CD14-positive monocyte (primary cell): ENCODE results near the gene SRR. TPM values are rescaled to one million over a fixed set of nuclear protein-coding genes. Genes with fewer than 3 reads are reported as not detected.
A peak's percentile ranks its signal among the peaks of the same experiment; 100 is the strongest.

Experiments used
- DNase-seq, 3 donors: peaks; one replicate each; pipeline ENCODE4 v3.0.0-alpha.2; 2011 to 2022
- H2AFZ ChIP-seq: 2 replicates; pipeline ENCODE4 v1.6.0; 2012; ENCODE audit warnings: mild to moderate bottlenecking, low read depth, low read length, inconsistent platforms; ENCODE audit not compliant: insufficient read depth, poor library complexity, severe bottlenecking
- H3K27ac ChIP-seq, 2 donors: 1 replicate in 1 of 2; 2 replicates in 1 of 2; pipeline ENCODE4 v1.5.1; 2012 to 2013; ENCODE audit warnings: low read length in 2 of 2, control low read depth in 1 of 2, inconsistent platforms in 1 of 2, low read depth in 1 of 2, mild to moderate bottlenecking in 1 of 2
- H3K27me3 ChIP-seq, 2 donors: one replicate each; pipeline versions ENCODE4 v1.6.0 to v1.6.1; 2011 to 2013; ENCODE audit warnings: low read length in 2 of 2; ENCODE audit not compliant: control insufficient read depth in 2 of 2, insufficient read depth in 2 of 2
- H3K36me3 ChIP-seq, 2 donors: replicated peaks in 1 of 2; 1 replicate in 1 of 2; 2 replicates in 1 of 2; pipeline versions ENCODE4 v1.5.1 to v1.6.1; 2012 to 2013; ENCODE audit warnings: low read length in 2 of 2, control low read depth in 1 of 2, inconsistent platforms in 1 of 2, mild to moderate bottlenecking in 1 of 2; ENCODE audit not compliant: insufficient read depth in 2 of 2, control insufficient read depth in 1 of 2
- H3K4me1 ChIP-seq, 2 donors: 1 replicate in 1 of 2; 2 replicates in 1 of 2; pipeline versions ENCODE4 v1.5.1 to v1.6.1; 2012 to 2013; ENCODE audit warnings: low read length in 2 of 2, control low read depth in 1 of 2, inconsistent platforms in 1 of 2, mild to moderate bottlenecking in 1 of 2, moderate library complexity in 1 of 2; ENCODE audit not compliant: insufficient read depth in 2 of 2, control insufficient read depth in 1 of 2
- H3K4me2 ChIP-seq: replicated peaks from 2 replicates; pipeline ENCODE3; 2012; ENCODE audit warnings: low read length, moderate library complexity, mild to moderate bottlenecking; ENCODE audit not compliant: poor library complexity, severe bottlenecking; ENCODE audit errors: extremely low read depth
- H3K4me3 ChIP-seq, 3 experiments: fragments of 200-600 bp in 1 of 3; sonication (generic) in 1 of 3; replicated peaks in 1 of 3; 1 replicate in 2 of 3; 2 replicates in 1 of 3; pipeline ENCODE4 v1.5.1; 2011 to 2013; ENCODE audit warnings: low read length in 3 of 3, mild to moderate bottlenecking in 3 of 3, control low read depth in 2 of 3, low read depth in 2 of 3, inconsistent platforms in 1 of 3, moderate library complexity in 1 of 3
- H3K79me2 ChIP-seq: 2 replicates; pipeline ENCODE4 v1.6.0; 2012; ENCODE audit warnings: mild to moderate bottlenecking, control low read depth, inconsistent platforms, low read length, moderate library complexity; ENCODE audit not compliant: insufficient read depth
- H3K9ac ChIP-seq: 2 replicates; pipeline ENCODE4 v1.6.0; 2017; ENCODE audit warnings: low read length, mild to moderate bottlenecking; ENCODE audit not compliant: insufficient read depth, poor library complexity, severe bottlenecking
- H3K9me3 ChIP-seq, 2 donors: replicated peaks in 1 of 2; 1 replicate in 1 of 2; 2 replicates in 1 of 2; pipeline versions ENCODE4 v1.5.1 to v1.6.1; 2012 to 2013; ENCODE audit warnings: low read length in 2 of 2, control low read depth in 1 of 2; ENCODE audit not compliant: control insufficient read depth in 1 of 2, insufficient read depth in 1 of 2
- H4K20me1 ChIP-seq: 2 replicates; pipeline ENCODE4 v1.6.0; 2012; ENCODE audit warnings: mild to moderate bottlenecking, low read length, control low read depth, moderate library complexity; ENCODE audit not compliant: insufficient read depth
- H3K27ac Mint-ChIP-seq, 7 donors: one replicate each; pipeline ENCODE4 v1.8.0; 2020; ENCODE audit warnings: mild to moderate bottlenecking in 7 of 7, mixed read lengths in 7 of 7, moderate library complexity in 6 of 7, inconsistent platforms in 2 of 7
- H3K27me3 Mint-ChIP-seq, 3 donors: one replicate each; pipeline ENCODE4 v1.8.0; 2021 to 2022; ENCODE audit warnings: low read depth in 3 of 3, mild to moderate bottlenecking in 3 of 3, mixed read lengths in 3 of 3, moderate library complexity in 3 of 3, inconsistent platforms in 1 of 3
- H3K36me3 Mint-ChIP-seq, 2 donors: one replicate each; pipeline ENCODE4 v1.8.0; 2020; ENCODE audit warnings: mixed read lengths in 2 of 2, inconsistent platforms in 1 of 2, mild to moderate bottlenecking in 1 of 2
- H3K4me1 Mint-ChIP-seq: one replicate; pipeline ENCODE4 v1.8.0; 2020; ENCODE audit warnings: mild to moderate bottlenecking, mixed read lengths
- H3K4me3 Mint-ChIP-seq, 2 donors: one replicate each; pipeline ENCODE4 v1.8.0; 2020; ENCODE audit warnings: mild to moderate bottlenecking in 2 of 2, mixed read lengths in 2 of 2, moderate library complexity in 1 of 2
- H3K9me3 Mint-ChIP-seq, 7 donors: one replicate each; pipeline ENCODE4 v1.8.0; 2020 to 2022; ENCODE audit warnings: mixed read lengths in 7 of 7, mild to moderate bottlenecking in 6 of 7, moderate library complexity in 6 of 7, inconsistent platforms in 2 of 7
- CTCF ChIP-seq: fragments of 200-600 bp; IDR thresholded peaks from one replicate; pipeline ENCODE4 v1.8.0; 2022; ENCODE audit warnings: antibody characterized with exemption, mild to moderate bottlenecking
- WGBS: methylation state at CpG from one replicate; pipeline ENCODE4 v1.1.5; 2013; ENCODE audit warnings: missing lambda C conversion rate; ENCODE audit not compliant: insufficient coverage; 5-methylcytosine and 5-hydroxymethylcytosine counted together
- intact Hi-C, 2 donors: fragments of 100-400 bp; cut with micrococcal nuclease; formaldehyde crosslinking; loops; one replicate each; pipeline versions ENCODE4 v1.15.0 to v1.15.1; 2023
- polyA plus RNA-seq, 3 donors: library from polyadenylated mRNA; depleted of rRNA in 1 of 3; unstranded in 2 of 3; stranded (reverse) in 1 of 3; fragments of 300-500 nt in 2 of 3; fragments of >200 nt in 1 of 3; fragmentation: Illumina TruSeq in 2 of 3; gene quantifications; 1 replicate in 2 of 3; 2 replicates in 1 of 3; pipeline ENCODE4 v1.2.3, GENCODE V29; 2012 to 2021

SRR gene
- polyA plus RNA-seq, 3 donors, result 3.4 to 5.7 (median 3.7) TPM

- no peak overlapping the region for H3K27ac Mint-ChIP-seq
These were observed 34.0 kb downstream of the SRR start for GRCh38 chr17:2337544-2338314.

DNA sequence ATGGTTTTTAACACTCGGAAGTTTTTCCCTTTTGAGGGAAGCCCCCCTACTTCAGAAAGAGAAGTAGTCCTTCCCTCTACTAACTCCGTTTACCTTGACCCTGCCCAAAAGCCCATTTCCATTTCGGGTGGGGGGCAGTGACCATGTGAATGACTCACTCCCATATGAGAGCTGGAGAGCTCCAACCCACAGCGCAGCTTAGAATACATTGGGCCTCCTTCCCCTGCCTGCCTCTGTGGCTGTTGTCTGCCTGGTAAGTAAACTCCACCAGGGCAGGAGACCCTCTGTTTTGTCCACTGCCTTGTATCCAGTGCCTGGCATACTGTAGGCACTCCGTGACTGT is 34.5 kb downstream of the SRR start:
- Histone ChIP-seq H3K36me3 (peaks cover 19 to 30% of the 10 kb centered on the region in 2 donors), H4K20me1 (peaks cover 6% of the 10 kb centered on the region), H3K4me1 (peaks cover 20 to 25% of the 10 kb centered on the region in 2 donors), H3K4me3 (peak overlapping the region; percentile 84 to 91 (median 88)), H3K9ac (peak overlapping the region; percentile 74), H3K27me3 (no peaks in the 10 kb centered on the region), H3K79me2 (peaks cover 18% of the 10 kb centered on the region), H3K9me3 (no peaks in the 10 kb centered on the region), H3K4me2 (peak overlapping the region; percentile 100), H2AFZ (peak overlapping the region; percentile 96), H3K27ac (no peak overlapping the region)
- Mint-ChIP-seq H3K4me3 (peak overlapping the region; percentile 77 to 80), H3K27me3 (peaks cover 0 to 4% (median 0%) of the 10 kb centered on the region in 3 donors), H3K27ac (peak overlapping the region in 3 of 7 donors; percentile 15 to 66 (median 55)), H3K4me1 (peaks cover 15% of the 10 kb centered on the region), H3K36me3 (peaks cover 9 to 13% of the 10 kb centered on the region in 2 donors), H3K9me3 (no peaks in the 10 kb centered on the region)
- peak in 1 of 3 donors; percentile 27 for DNase-seq
- intact Hi-C loops, result loop anchor here in 1 of 2 donors (5.0 kb wide), 1 partner anchor 36 kb away; the partner anchor contains the start of genes SMG6 and SRR
- WGBS, result 56% methylated on average over 2 of the region's 5 CpGs
- TF ChIP-seq CTCF, result no peak

More at GRCh38 chr17:2337544-2338314, 34.0 kb downstream of the SRR start:
- Histone ChIP-seq H3K36me3 (peaks cover 25 to 33% of the 10 kb centered on the region in 2 donors), H3K9me3 (no peaks in the 10 kb centered on the region), H4K20me1 (peaks cover 6% of the 10 kb centered on the region), H3K4me3 (peak overlapping the region; percentile 84 to 91 (median 88)), H3K79me2 (peaks cover 18% of the 10 kb centered on the region), H3K4me1 (peaks cover 20 to 25% of the 10 kb centered on the region in 2 donors), H3K27me3 (no peaks in the 10 kb centered on the region), H2AFZ (peak overlapping the region; percentile 96), H3K9ac (peak overlapping the region; percentile 74), H3K4me2 (peak overlapping the region; percentile 100), H3K27ac (no peak overlapping the region)
- H3K4me1 Mint-ChIP-seq, result peaks cover 15% of the 10 kb centered on the region
- H3K27me3 Mint-ChIP-seq, result peaks cover 0 to 4% (median 0%) of the 10 kb centered on the region in 3 donors
- DNase-seq, result peak; percentile 29 to 42 (median 40)
- under 1% methylated on average over 74 of the region's 92 CpGs for WGBS
- TF ChIP-seq CTCF, result no peak
- no peaks in the 10 kb centered on the region for H3K9me3 Mint-ChIP-seq
- H3K36me3 Mint-ChIP-seq, result peaks cover 7 to 12% of the 10 kb centered on the region in 2 donors
- peak overlapping the region; percentile 80 to 95 for H3K4me3 Mint-ChIP-seq
- intact Hi-C loops, result loop anchor here in 1 of 2 donors (5.0 kb wide), 1 partner anchor 35 kb away; the partner anchor contains the start of genes SMG6 and SRR
